ENCODE results near the gene TBC1D24.

TBC1D24 gene

DNA sequence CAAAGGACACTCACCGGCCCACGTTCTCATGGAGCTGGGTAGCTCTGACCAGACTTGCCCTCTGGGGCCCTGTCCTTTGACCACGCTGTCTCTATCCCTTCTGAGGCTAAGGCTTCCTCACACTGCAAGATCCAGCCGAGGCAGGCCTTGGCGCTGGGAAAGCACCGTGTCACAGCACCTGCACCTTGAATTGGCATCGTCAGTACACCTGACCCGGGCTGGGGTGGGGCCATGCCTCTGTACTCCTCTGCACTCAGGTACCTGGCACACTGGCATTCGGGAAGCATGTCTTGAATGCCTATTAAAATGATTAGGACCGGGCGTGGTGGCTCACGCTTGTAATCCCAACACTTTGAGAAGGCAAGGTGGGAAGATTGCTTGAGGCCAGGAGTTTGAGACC lies 6.0 kb downstream of the TBC1D24 start:
- H3K4me3 Mint-ChIP-seq, result no peak overlapping the region
- no peak for ATAC-seq
- DNase-seq (ENCODE audit: low spot score in 2 of 2), result no peak
- H3K4me1 Mint-ChIP-seq, result peaks cover 53% of the 10 kb centered on the region
- peak overlapping the region; percentile 12 for H3K27ac Mint-ChIP-seq
- H3K9me3 Mint-ChIP-seq, result no peaks in the 10 kb centered on the region
- H3K36me3 Mint-ChIP-seq, result peaks cover 13% of the 10 kb centered on the region

DNA sequence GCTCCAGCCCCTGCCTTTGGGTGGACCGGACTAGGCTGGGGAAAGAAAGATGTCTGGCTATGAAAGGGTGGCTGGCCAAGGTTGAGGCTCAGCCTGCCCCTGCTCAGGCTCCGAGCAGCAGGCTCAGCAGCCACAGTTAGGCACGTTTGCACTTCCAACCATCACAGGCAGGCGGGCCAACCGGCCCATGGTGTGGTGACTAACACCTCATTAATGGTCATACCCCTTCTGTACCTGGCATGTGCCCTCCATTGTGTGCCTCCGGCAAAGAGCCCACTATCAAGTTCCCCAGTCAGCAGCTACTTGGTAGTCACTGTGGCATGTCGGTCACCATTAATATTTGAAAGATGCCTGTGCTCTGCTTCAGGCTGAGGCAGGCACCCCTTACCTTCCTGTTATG lies 6.7 kb downstream of the TBC1D24 start:
- Mint-ChIP-seq H3K4me1 (peaks cover 51% of the 10 kb centered on the region), H3K36me3 (peaks cover 13% of the 10 kb centered on the region), H3K9me3 (no peaks in the 10 kb centered on the region), H3K27ac (peak overlapping the region; percentile 82), H3K4me3 (no peak overlapping the region)
- ATAC-seq, result no peak
- no peak for DNase-seq (ENCODE audit: low spot score in 2 of 2)

- Mint-ChIP-seq H3K27ac (peak overlapping the region; percentile 82), H3K4me1 (peaks cover 52% of the 10 kb centered on the region), H3K4me3 (no peak overlapping the region), H3K9me3 (no peaks in the 10 kb centered on the region), H3K36me3 (peaks cover 13% of the 10 kb centered on the region)
- ATAC-seq (no peak), DNase-seq (ENCODE audit: low spot score in 2 of 2) (no peak)
These were observed 7.3 kb downstream of the TBC1D24 start for GRCh38 chr16:2482249-2482648.

GRCh38 chr16:2482708-2483534 lies 8.0 kb downstream of the TBC1D24 start:
- Mint-ChIP-seq H3K9me3 (no peaks in the 10 kb centered on the region), H3K4me3 (no peak overlapping the region), H3K4me1 (peaks cover 51% of the 10 kb centered on the region), H3K36me3 (peaks cover 7% of the 10 kb centered on the region), H3K27ac (peak overlapping the region; percentile 82)
- ATAC-seq (no peak), DNase-seq (ENCODE audit: low spot score in 2 of 2) (no peak)

DNA sequence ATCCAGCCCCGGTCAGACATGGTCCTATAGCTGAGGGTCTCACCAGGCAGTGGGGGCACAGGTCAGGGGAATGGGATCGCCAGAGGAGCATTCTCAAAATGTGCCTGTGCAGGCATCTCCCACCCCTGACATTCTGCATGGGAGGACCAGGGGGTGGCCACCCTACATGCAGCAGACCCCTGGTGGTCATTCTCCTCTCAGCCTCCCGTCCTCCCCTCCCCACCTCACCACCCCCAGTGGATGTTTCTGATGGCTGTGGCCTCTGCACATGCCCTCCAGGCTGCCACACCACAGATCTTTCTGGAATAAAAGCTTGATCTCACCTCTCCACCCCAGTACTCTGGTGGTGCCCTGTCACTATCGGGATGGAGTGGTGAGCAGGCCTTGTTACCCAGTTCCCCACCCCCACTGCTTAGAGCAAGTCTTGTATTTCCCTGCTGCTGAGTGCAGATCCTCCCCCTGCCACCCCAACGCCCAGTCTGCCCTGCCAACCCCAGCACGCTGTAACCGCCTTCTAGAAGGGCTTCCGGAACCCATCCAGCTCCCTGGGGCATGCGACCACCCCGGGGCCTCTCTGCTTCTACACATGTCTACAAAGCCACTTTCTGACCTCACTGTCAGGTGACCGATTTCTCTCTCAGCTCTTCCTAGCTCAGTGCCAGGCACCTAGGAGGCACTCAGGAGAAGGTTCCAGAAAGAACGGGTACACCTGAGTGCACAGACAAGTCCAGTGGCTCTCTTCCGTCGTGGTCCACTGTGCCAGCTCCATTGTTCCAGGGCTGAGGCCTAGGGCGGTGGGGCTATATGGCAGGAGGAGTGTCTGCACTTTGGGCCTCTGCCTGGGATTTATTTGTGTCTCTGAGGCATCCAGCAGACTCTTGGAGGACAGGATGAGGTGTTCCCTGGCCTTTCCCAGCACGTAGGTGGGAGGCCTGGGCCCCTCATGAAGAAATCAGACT lies 9.3 kb downstream of the TBC1D24 start:
- Mint-ChIP-seq H3K27ac (peak overlapping the region; percentile 82), H3K9me3 (no peaks in the 10 kb centered on the region)

DNA sequence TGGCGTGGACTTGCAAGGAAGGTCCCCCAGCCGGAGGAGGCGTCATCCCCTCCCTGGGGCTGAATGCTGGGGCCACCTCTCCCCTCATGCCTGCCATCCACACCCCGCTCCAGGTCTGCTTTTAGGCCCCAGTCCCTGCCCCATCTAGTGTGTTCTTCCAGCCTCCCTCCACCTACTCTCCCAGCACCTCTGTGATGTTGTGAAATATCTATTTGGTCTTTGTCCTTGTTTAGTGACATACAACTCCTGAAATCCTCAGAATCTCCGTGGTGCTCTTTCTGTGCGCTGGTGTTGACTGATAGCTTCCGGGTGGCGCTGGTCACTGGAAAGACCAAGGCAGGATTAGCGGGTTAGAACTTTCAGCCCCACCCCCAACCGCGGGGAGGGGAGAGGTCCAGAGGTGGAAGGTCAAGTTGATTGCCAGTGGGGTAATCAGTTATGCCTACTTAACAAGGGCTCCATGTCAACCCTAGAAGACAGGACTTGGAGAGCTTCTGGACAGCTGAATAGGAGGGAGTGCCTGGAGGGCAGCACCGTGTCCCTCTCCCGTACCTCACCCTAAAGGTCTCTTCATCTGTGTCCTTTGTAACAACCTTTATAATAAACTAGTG lies 10.1 kb downstream of the TBC1D24 start:
- Mint-ChIP-seq H3K4me3 (no peak overlapping the region), H3K9me3 (no peaks in the 10 kb centered on the region), H3K27ac (peak overlapping the region; percentile 82), H3K4me1 (peaks cover 50% of the 10 kb centered on the region), H3K36me3 (no peaks in the 10 kb centered on the region)
- DNase-seq (ENCODE audit: low spot score in 2 of 2), result no peak
- no peak for ATAC-seq

More for the DNA sequence above, 9.3 kb downstream of the TBC1D24 start:
- Mint-ChIP-seq H3K4me1 (peaks cover 50% of the 10 kb centered on the region), H3K4me3 (no peak overlapping the region), H3K36me3 (no peaks in the 10 kb centered on the region)
- DNase-seq (ENCODE audit: low spot score in 2 of 2), result no peak
- ATAC-seq, result no peak

GRCh38 chr16:2485811-2486507 lies 11.0 kb downstream of the TBC1D24 start:
- DNase-seq (ENCODE audit: low spot score in 2 of 2) (no peak), ATAC-seq (no peak)
- H3K9me3 Mint-ChIP-seq, result no peaks in the 10 kb centered on the region
- peak overlapping the region; percentile 93 for H3K27ac Mint-ChIP-seq
- H3K4me3 Mint-ChIP-seq, result no peak overlapping the region
- peaks cover 50% of the 10 kb centered on the region for H3K4me1 Mint-ChIP-seq
- no peaks in the 10 kb centered on the region for H3K36me3 Mint-ChIP-seq

- ATAC-seq, result peak; percentile 94
- H3K4me3 Mint-ChIP-seq, result peak overlapping the region; percentile 64
- H3K27ac Mint-ChIP-seq, result peak overlapping the region; percentile 93
These were observed 12.0 kb downstream of the TBC1D24 start for GRCh38 chr16:2486645-2487516.

DNA sequence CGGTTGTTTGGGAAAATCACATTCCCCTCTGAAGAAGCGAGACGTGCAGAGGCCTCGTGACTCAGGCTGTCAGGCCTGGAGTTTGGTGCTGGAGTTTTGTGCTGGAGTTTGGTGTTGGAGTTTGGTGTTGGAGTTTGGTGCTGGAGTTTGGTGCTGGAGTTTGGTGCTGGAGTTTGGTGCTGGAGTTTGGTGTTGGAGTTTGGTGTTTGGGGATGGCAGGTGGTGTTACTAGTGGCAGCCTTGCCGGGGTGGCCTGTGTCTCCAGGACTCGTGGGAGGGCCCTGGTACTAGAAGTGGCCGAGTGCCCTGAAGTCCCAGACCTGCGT lies 12.6 kb downstream of the TBC1D24 start:
- Mint-ChIP-seq H3K4me3 (peak overlapping the region; percentile 64), H3K4me1 (peaks cover 43% of the 10 kb centered on the region), H3K27ac (peak overlapping the region; percentile 93), H3K9me3 (no peaks in the 10 kb centered on the region), H3K36me3 (no peaks in the 10 kb centered on the region)
- ATAC-seq (no peak), DNase-seq (ENCODE audit: low spot score in 2 of 2) (no peak)

More at GRCh38 chr16:2486645-2487516, 12.0 kb downstream of the TBC1D24 start:
- no peaks in the 10 kb centered on the region for H3K9me3 Mint-ChIP-seq
- H3K36me3 Mint-ChIP-seq, result no peaks in the 10 kb centered on the region
- H3K4me1 Mint-ChIP-seq, result peaks cover 49% of the 10 kb centered on the region
- peak; percentile 50 to 69 for DNase-seq (ENCODE audit: low spot score in 2 of 2)

DNA sequence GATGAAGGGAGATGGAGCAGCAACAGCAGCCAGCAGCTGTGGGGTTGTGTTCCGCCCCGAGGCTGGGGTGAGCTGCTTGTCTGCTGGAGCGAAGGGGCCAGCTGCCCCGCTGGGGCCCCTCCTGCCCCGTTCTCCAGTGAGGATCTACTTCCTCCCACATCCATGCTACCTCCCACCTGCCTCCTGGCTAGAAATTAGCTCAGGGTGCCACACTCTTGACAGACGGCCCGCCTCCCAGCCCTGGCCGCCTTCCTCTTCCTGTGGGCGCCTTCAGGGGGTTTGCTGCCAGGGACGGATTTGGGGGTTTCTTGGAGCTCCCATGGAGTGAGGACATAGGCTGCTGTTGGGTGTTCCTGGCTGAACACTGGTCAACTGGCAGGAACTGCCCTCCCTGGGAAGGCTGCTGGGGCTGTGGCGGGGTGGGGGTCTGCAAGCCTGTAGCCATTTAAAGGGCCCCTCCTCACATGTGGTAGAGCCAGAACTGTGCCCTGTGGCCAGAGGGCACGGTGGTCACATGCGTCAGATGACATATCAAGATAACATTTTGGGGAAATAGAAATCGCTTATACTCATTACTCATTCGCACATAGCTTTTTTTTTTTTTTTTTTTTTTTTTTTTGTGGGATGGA lies 13.1 kb downstream of the TBC1D24 start:
- peak overlapping the region; percentile 64 for H3K4me3 Mint-ChIP-seq
- H3K36me3 Mint-ChIP-seq, result no peaks in the 10 kb centered on the region
- no peak for DNase-seq (ENCODE audit: low spot score in 2 of 2)
- H3K27ac Mint-ChIP-seq, result no peak overlapping the region
- H3K9me3 Mint-ChIP-seq, result no peaks in the 10 kb centered on the region
- ATAC-seq, result no peak
- peaks cover 39% of the 10 kb centered on the region for H3K4me1 Mint-ChIP-seq

DNA sequence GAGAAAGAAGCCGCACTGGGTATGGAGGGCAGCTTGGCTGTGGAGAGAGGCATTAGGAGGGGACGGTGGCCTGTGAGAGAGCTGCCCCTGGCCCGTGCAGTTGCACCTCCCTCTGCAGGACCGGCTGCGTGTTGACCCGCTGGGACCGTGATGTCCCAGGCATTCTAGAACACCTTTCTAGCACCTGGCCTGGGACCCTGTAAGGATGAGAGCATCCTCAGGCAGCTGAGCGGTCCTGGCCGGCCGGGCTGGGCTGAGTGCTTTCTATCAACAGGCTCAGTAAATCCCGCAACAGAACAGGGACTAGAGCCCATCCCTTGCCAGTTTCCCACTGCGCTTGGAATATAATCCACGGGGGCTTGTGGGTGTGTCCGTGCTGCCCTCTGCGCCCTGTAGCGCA lies 14.7 kb downstream of the TBC1D24 start:
- DNase-seq (ENCODE audit: low spot score in 2 of 2), result no peak
- peaks cover 24% of the 10 kb centered on the region for H3K4me1 Mint-ChIP-seq
- H3K27ac Mint-ChIP-seq, result no peak overlapping the region
- H3K4me3 Mint-ChIP-seq, result no peak overlapping the region
- no peaks in the 10 kb centered on the region for H3K36me3 Mint-ChIP-seq
- no peaks in the 10 kb centered on the region for H3K9me3 Mint-ChIP-seq
- ATAC-seq, result no peak

DNA sequence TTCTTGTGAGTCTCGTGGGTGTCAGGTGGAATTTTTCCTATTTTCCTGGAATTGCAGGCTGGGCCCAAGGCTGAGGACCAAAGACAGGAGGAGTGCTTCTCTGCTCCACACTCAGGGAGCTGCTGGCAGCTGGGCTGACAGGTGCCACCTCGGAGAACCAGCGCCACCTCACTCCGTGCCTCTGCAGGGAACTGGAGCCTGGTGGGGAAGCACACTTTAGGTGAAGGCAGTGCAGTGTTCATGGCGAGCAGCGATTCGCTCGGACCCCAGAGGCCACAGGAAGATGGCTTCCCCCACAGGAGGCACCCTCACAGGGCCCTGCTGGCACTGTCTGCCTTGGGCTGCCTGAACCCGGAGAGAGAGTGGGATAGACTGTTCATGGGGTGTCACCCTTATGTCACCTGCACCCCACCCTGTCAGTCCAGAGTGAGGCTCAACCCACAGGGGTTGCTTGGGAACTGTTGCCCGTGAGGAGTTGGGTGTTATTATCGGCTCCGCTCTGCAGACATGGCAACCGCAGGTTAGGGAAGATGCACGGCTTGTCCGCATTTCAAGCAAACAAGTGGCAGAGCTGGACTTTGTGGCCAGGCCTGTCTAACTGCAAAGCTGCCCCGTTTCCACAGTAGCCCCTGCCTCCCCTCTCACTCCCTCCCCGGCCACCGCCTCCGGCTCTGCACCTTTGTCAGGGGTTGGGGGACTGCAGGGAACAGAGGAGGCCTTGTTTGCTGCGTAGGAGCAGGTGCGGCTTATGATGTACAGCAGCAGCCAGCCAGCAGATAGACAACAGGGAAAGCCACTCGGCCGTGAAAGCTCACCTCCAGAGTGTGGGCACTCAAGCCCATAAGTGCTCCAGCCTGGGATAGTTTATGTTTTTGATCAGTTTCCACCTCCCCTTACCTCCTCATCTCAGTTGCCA lies 15.5 kb downstream of the TBC1D24 start:
- Mint-ChIP-seq H3K4me1 (peaks cover 17% of the 10 kb centered on the region), H3K9me3 (no peaks in the 10 kb centered on the region), H3K36me3 (no peaks in the 10 kb centered on the region), H3K4me3 (no peak overlapping the region), H3K27ac (no peak overlapping the region)
- ATAC-seq (no peak), DNase-seq (ENCODE audit: low spot score in 2 of 2) (no peak)

DNA sequence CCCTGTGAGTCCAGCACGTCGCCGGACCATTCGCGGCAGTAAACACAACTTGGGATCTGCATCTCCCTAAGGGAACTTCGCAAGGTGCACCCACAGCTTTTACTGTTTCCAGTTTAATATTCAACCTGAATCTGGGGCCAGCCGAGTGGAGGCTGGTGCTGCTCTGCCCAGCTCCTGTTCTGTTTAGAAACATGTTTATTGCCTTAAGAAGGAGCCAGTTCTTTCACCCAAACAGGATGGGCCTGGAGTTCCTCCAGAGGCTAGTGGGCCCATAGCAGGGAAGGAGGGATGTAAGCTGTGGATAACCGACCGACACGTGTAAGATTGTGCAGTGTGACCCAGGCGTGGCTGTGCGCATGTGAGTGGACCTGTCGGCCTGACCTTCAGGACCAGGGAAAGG lies 17.4 kb downstream of the TBC1D24 start:
- ATAC-seq (no peak), DNase-seq (ENCODE audit: low spot score in 2 of 2) (no peak)
- Mint-ChIP-seq H3K27ac (no peak overlapping the region), H3K4me3 (no peak overlapping the region), H3K36me3 (peaks cover under 1% of the 10 kb centered on the region), H3K4me1 (peaks cover 5% of the 10 kb centered on the region), H3K9me3 (no peaks in the 10 kb centered on the region)
